Stomach (tissue), 4 donors: ENCODE data around the gene RPL22.

Experiments used
- POLR2A ChIP-seq, 4 donors: fragments of 450-650 bp; IDR thresholded peaks; one replicate each; pipeline ENCODE4 v1.6.1; 2016; ENCODE audit warnings: antibody characterized with exemption in 4 of 4, control low read depth in 2 of 4, mild to moderate bottlenecking in 1 of 4, moderate library complexity in 1 of 4
- TF ChIP-seq, protein P1 (sequence below), 7 experiments: fragments of 450-650 bp in 4 of 7; fragments of 200-600 bp in 3 of 7; sonication (generic) in 3 of 7; IDR thresholded peaks; one replicate each; pipeline ENCODE4 v1.5.1; 2016 to 2019; ENCODE audit warnings: antibody characterized with exemption in 7 of 7, control low read depth in 2 of 7, mild to moderate bottlenecking in 1 of 7

DNA sequence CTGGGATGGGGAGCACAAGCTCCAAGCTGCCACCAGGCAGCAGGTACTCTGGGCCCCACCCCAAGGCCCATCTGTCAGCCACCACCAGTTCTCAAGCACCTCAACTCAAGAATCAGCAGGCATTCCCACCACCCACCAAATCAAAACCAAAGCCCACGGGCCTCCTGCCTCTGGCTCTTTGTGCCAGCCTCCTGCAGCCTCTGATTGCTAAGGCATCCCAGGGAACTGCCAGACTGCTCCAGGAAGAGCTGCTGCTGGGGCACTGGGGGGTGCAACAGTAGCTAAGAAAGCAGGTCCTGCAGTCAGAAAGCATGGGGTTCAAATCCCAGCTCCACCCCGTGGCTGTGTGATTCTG lies 54.0 kb downstream of the RPL22 start:
- TF ChIP-seq, protein P1, sequence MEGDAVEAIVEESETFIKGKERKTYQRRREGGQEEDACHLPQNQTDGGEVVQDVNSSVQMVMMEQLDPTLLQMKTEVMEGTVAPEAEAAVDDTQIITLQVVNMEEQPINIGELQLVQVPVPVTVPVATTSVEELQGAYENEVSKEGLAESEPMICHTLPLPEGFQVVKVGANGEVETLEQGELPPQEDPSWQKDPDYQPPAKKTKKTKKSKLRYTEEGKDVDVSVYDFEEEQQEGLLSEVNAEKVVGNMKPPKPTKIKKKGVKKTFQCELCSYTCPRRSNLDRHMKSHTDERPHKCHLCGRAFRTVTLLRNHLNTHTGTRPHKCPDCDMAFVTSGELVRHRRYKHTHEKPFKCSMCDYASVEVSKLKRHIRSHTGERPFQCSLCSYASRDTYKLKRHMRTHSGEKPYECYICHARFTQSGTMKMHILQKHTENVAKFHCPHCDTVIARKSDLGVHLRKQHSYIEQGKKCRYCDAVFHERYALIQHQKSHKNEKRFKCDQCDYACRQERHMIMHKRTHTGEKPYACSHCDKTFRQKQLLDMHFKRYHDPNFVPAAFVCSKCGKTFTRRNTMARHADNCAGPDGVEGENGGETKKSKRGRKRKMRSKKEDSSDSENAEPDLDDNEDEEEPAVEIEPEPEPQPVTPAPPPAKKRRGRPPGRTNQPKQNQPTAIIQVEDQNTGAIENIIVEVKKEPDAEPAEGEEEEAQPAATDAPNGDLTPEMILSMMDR (IDR thresholded peaks at IDR 0.05): no peak
- TF ChIP-seq POLR2A (IDR thresholded peaks at IDR 0.05): no peak
